Hypothalamus (tissue), 51 donors: Measurements from ENCODE around the gene BID.
A peak's percentile ranks its signal among the peaks of the same experiment; 100 is the strongest.

Source experiments
- DNase-seq, 51 donors: peaks; one replicate each; lab custom pipeline; 2025; lab: John Stamatoyannopoulos, UW

The BID gene

DNA sequence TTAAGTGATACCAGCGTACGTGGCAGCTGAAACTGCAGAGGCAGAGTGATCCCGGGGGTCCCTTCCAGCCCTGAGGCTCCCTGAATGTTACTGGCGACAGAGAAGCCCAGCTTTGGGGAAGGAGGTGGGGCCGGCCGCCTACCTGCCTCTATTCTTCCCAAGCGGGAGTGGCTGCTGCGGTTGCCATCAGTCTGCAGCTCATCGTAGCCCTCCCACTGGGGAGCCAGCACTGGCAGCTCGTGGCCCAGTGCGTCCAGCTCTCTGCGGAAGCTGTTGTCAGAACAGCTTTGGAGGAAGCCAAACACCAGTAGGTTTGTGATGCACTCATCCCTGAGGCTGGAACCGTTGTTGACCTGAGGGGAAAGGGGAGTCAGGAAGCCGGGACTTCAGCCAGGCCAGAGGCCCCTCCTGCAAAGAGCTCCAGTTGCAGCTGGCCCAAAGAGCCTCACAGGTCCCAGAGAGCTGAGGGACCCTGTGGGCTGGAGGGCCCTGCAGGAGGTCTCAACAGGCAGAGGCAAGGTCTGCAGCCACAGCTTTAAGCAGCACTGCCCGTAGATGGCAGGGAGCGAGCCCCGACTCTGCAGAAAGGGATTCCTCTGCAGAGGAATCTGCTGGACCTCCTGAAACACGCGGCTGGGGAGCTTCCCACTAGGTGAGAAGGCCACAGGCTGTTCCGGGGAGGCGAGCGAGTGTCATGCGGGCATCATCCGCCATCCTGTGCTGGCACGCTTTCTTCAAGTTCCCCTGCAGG, 30.4 kb downstream of the BID start:
- DNase-seq, result no peak

DNA sequence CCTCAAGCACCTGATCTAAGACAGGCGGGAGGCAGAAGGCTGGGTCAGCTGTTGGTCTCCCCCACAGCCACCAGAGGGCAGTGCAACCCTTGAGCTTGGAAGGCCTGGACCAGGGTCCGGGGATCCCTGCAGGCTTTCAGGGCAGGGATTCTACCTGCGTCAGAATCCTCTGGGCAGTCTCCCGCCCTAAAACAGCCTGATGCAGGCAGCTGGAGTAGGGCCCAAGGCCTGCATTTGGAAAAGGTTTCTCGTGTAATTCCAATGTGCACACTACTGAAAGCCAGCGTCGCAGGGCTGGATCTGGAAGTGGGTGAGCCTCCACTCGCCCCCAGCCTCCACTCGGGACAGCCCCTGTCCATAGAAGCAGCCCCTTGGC, 31.8 kb downstream of the BID start:
- DNase-seq, result peak in 43 of 51 donors; percentile 11 to 79 (median 40)

DNA sequence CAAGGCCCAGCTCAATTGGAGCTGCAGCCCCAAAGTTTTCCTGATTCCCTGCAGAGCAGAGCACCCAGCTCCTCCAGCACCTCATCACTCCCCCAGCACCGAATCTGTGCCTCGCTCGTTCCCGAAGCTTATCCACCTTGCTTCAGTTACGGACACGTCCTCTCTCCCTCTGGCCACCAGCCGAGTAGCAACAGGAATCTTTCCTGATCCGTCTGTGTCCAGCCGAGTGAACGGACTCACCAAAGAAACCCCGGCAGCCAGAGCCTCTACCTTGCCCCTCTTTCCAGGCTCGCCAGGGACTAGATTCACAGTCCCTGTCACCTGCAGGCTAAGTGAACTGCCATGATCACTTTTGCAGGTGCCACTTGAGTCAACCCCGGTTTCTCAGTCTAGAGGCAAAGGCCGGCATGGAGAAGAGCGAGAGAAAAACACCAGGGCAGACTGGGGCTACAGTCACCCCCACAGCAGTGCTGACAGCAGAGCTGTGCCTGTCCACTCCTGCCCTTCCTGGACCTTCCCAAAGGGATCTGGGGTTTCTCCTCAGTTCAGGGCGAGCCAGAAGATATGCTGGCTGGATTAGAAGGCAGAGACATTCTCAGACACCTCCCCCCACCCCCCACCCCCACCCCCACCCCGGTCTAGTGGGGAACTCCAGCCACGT, 32.3 kb downstream of the BID start:
- no peak for DNase-seq

DNA sequence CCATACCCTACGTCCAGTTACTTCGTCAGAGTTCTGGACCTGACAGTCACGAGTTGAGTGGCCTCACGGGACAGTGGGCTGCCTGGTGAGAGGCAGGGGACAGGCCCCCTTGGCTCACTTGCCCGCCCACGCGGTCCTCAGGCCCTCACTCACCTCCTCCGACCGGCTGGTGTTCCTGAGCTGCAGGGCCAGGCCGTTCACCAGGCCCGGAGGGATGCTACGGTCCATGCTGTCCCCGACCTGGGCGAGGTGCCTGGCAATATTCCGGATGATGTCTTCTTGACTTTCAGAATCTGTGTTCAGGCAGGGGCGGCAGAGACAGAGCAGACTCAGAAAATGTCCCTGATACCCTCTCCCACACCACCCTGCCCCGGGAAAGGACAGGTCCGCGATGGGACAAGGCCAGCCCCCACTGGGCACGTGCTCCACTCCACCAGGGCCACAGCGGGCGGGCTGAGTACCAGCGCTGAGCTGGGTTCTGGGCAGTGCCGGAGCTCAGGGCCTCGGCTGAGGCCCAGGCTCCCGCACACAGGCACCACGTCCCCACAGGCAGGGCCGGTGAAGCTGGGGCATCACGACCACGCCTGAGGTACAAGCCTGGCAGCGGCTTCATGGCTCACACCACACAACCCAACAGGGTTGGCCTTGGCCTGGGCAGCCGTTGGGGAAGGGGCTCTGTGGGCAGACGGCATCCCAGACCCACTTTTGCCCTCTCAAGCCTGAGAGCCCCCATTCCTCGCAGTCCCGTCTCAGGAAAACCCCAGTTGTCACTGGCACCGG, 34.9 kb downstream of the BID start:
- no peak for DNase-seq

DNA sequence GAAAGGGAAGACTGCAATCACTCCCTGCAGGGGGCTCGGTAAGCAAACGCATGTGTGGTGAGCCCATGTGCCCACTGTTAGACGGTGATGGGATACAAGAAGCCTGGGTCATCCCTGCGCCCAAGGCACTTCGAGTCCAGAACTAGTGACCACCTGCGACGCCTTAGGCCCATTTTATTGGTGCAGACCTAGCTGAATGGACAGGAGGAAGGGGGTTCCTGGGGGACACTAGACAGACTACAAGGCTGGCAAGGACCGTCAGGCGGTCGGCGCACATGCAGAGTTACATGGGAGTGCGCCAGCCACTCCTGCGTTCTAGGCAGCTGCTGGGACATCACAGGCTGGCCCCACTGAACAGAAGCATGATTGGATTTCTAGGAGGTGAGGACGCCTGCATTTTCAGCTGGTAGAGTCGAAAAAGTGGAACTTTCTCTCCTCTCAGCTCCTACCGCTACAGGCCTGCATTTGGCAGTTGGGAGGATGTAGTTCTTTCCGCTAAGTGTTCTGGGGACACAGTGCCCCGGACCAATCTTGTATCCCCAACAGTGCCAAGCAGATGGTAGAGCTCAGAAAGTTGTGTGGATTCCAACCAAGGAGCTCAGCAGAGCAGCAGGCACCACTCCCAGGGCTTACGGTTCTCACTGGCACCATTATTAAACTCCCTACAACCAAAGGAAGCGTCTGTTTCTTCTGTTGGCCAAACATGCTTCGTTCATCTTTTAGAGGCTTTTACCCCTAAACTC, 35.7 kb downstream of the BID start:
- no peak for DNase-seq

DNA sequence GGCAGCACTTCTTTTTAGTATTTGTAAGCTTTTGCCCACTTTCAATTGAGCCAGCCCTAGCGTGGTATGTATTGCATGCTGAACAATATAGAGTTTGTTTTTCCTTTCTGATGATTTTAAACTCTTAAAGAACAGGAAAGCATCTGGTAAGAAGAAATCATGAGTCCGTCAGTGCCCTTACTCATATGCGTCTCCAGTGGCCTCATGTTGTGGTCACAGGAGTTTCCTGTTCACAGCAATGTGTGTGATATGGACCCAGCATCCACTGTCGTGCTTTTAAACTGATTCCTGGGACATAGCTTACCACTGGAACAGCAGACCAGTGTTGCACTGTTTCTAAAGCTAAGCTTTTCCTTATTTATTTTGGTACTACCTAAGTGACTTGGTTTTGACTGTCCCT, 40.1 kb downstream of the BID start:
- DNase-seq, result no peak

DNA sequence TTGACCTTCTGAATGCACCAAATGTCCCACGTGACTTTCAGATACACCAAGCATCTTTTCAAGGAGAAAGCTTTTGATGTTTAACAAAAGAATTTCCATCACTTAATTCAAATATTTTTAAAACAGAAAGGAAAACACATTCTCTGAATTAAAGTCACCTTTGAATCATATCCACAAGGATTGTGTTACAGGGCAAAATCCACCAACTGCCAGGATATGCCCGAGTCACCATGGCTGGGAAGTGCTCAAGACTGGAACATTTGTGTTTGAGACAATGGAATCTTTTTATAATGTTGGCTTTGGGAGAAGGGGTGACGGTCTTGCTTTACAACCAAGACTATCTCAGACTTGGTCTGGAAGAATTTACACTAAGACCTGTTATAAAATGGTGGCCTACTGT, 40.8 kb downstream of the BID start:
- no peak for DNase-seq

DNA sequence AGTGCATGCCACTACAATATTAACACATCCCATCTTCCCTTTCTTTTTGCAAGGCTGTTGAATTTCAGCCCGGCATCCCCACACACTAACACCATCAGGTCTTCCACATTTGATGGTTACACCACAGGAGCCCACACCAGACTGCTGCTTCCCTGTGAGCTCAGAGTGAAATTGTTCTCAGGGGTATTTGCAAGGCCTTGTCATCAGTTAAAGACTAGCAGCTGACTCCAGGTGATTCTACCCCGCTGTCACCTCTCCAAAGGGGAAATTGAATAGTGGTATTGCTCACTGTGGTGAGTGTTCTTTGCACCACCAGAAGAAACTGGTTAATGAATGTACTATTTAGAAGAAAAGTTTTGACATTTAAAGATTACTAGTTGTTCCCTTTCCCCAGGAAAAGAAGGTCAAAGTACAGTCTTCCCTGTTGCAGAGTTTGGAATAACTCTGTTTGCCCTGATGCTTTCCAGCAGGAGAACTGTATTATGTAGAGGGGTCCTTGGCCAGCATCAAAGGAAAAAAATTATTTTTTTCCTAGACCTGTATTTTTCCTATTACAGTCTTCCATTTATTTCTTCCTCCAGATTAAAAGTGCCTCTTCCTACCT, 41.9 kb downstream of the BID start:
- DNase-seq, result no peak

DNA sequence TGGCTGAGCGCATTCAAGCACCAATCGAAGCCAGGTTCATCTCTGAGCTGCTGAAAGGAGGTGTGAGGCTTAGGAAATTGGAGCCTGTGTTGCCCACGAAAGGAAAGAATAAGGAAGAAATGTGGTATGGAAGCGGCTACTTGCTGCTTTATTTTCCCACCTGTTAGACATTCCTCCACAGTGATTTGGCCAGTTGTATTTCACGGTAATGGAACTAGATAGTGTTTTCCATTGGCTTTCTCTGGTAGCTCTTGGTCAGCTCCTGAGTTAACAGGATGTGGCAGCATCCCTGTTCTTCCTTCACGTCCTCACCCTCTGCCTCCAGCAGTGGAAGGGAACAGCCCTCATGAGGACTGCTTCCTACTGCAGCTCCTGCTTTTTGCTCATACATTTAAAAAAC, 44.7 kb downstream of the BID start:
- DNase-seq, result no peak

DNA sequence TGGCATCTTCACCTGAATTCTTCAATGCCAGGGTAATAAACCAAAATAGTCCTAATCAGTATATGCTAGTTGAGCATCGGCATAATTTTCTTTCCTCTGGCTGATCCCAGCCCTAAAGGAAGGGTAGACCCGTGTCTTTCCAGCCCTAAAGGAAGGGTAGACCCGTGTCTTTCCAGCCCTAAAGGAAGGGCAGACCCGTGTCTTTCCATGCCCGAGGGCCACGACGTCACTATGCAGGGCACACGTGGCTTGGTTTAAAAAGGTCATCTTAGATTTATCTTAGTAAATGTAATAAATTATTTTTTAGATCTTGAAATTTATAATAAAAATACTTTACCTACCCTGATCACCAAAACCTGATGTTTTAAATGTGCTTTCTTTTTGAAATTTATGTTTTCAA, 45.5 kb downstream of the BID start:
- DNase-seq, result no peak

DNA sequence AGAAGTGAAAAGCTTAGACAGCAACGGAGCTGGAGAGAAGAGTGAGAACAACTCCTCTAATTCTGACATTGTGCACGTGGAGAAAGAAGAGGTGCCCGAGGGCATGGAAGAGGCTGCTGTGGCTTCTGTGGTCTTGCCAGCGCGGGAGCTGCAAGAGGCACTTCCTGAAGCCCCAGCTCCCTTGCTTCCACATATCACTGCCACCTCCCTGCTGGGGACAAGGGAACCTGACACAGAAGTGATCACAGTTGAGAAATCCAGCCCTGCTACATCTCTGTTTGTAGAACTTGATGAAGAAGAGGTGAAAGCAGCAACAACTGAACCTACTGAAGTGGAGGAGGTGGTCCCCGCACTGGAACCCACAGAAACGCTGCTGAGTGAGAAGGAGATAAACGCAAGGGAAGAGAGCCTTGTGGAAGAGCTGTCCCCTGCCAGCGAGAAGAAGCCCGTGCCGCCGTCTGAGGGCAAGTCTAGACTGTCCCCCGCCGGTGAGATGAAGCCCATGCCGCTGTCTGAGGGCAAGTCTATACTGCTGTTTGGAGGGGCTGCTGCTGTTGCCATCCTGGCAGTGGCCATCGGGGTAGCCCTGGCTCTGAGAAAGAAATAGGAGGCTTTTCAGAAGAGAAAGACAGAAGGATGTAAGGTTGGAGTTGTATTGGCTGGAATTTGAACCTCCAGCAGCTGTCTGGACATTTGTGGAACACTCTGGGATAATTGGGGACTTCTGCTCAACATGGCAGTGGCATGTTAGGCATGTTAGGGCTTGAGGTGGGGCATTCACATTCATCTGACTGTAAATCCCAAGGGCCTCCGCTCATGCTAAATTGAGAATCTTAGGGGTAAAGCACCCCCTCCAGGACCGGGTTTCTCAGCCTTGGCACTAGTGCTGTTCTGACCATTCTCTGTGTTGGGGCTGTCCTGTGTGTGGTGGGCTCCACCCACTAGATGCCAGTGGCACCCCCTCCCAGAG, 47.1 kb downstream of the BID start:
- no peak for DNase-seq

DNA sequence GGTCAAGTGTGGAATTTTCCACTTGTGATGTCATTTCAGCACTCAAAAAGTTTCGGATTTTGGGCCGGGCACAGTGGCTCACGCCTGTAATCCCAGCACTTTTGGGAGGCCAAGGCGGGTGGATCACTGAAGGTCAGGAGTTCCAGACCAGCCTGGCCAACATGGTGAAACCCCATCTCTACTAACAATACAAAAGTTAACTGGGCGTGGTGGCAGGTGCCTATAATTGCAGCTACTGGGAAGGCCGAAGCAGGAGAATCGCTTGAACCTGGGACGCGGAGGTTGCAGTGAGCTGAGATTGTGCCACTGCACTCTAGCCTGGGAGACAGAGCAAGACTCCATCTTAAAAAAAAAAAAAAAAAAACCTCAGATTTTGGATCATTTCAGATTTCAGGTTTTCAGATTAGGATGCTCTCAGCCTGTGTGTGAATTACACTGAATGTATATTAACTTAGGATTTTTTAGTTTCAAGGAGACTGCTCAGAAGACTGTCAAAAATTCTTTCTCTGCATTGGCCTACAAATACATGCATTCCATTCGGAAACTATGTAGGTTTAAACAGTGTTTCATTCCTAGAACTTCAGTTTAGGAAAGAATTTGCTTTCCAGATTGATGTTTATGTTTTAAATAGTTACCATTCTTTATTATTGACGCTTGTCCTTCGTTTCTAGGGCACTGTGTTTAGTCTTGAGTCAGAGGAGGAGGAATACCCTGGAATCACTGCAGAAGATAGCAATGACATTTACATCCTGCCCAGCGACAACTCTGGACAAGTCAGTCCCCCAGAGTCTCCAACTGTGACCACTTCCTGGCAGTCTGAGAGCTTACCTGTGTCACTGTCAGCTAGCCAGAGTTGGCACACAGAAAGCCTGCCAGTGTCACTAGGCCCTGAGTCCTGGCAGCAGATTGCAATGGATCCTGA, 48.0 kb downstream of the BID start:
- no peak for DNase-seq

DNA sequence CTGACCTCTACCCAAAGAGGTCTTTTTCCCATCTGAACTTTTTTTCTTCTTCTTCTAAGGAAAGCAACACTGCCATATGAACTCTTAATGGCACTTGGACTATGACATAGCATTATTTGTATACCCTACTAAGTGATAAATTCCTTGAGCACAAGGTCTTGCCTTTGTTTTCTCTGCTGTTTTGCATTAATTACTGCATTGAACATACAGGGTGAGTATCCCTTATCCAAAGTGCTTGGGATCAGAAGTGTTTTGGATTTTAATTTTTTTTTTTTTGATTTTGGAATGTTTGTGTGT, 48.8 kb downstream of the BID start:
- DNase-seq, result no peak

DNA sequence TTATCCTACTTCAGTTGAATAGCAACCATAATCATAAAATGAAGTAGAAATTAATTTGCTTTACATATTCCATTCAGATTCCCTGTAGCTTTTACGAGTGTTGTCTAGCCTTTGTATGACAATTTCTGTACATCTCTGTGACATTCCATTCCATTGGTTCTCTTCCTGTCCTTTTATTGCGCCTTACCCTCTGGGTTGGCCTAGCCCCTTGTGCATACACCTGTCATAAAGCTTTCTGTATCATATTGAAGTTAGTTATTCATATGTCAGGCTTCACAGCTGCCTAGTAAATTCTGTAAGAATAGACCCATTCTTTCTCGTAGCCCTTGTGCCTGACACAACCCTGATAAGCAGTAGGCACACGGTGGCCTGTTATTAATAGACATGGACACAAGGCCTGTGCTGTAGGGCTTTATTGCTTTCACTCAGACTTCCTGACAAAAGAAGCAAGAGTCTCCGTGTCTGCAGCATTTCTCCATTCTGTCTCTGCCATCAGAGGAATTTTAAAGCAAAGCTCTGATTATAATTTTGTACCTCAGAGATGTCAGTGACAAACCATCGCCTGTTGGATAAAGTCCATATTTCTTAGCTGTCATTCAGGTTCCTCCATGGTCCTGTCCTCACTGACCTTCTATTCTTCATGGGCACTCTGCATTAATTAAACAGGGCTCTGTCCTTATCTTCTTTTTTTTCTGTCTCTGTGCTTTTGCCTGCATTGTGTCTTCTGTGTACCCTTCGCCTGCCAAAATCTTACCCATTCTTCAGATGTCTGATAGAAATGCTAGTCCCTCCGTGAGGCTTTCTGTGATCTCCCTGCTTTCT, 49.4 kb downstream of the BID start:
- DNase-seq, result no peak

DNA sequence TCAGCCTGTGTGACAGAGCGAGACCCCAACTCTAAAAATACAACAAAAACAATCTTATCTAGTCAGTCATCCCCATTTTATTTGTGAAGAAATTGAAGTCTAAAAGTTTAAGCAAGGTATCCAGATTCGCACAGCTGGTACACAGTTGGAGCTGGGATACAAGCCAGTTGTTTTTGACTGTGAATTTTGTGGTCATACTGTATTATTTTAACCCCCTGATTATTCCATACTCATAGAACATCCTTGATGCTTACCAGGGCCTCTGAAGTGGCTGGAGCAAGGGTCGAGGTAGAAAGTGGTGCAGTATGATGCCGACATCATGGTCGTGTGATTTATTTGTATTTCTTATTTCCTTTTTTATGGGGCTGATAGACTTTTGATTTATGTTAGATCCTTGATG, 50.0 kb downstream of the BID start:
- DNase-seq, result no peak

DNA sequence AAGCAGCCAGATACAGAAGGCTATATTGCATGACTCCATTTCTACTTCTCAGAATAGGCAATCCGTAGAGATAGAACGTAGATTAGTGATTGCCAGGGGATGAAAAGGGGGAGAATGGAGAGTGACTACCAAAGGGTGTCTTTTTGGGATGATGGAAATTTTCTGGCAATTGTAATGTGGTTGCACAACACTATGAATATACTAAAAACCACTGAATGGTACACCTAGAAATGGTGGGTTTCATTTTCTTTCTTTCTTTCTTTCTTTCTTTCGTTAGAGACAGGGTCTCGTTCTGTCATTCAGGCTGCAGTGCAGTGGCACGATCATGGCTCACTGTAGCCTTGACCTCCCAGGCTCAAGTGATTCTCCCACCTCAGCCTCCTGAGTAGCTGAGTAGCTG, 54.4 kb downstream of the BID start:
- no peak for DNase-seq

DNA sequence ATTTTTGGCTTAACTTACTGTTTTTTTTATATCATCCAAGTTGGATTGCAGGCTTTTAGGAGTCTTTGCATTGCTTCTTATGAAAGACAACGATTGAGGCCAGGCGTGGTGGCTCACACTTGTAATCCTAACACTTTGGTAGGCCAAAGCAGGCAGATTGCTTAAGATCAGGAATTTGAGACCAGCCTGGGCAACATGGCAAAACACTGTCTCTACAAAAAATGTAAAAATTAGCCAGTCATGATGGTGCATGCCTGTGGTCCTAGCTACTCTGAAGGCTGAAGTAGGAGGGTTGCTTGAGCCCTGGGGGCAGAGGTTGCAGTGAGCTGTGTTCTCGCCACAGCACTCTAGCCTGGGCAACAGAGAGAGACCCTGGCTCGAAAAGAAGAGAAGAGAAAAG, 56.6 kb downstream of the BID start:
- no peak for DNase-seq

DNA sequence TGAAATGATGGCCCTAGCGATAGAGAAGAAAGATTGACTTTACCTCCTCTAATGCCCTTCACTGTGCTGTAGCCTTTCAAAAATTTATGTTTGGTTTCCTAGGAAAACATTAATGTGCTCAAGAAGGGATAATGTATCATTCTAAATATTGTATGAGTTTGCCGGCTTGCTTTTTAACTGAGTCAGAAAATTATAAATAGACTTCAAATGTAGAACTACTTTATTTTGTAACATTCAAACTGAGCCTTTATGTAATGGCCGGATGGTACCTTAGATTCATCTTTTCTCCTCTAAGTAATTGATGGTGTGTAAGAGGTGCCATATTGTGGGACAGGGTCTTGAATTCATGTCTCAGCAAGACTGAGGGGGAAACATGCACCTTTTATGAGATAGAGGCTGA, 57.7 kb downstream of the BID start:
- no peak for DNase-seq
